HG03108 (cell line): ENCODE results near the gene CTNNBL1.
"Not testable (repeated sequence)": the region's sequence is repeated elsewhere in the genome, so short reads cannot be mapped to it uniquely, and the experiment has no call there.

ENCODE experiments used
- ATAC-seq: cut with Tn5 transposase; IDR thresholded peaks from one replicate; pipeline ENCODE4 v1.9.1; 2021; ENCODE audit warnings: moderate library complexity; ENCODE audit not compliant: unreplicated experiment

Gene CTNNBL1

GRCh38 chr20:37677969-37678861 is 15.6 kb upstream of the CTNNBL1 start:
- ATAC-seq, result no peak

- not testable (repeated sequence) for ATAC-seq
Observed at GRCh38 chr20:37679751-37680150, 14.1 kb upstream of the CTNNBL1 start.

GRCh38 chr20:37680420-37680819 is 13.4 kb upstream of the CTNNBL1 start:
- no peak for ATAC-seq

GRCh38 chr20:37681384-37682112 is 12.3 kb upstream of the CTNNBL1 start:
- no peak for ATAC-seq

GRCh38 chr20:37683146-37683545 is 10.7 kb upstream of the CTNNBL1 start:
- not testable (repeated sequence) for ATAC-seq

- ATAC-seq, result no peak
Observed at GRCh38 chr20:37686762-37687477, 6.9 kb upstream of the CTNNBL1 start.

- no peak for ATAC-seq
Observed at GRCh38 chr20:37687478-37687805, 6.4 kb upstream of the CTNNBL1 start.

- ATAC-seq, result no peak
Observed at GRCh38 chr20:37688093-37688492, 5.7 kb upstream of the CTNNBL1 start.

GRCh38 chr20:37690626-37691369 is 3.0 kb upstream of the CTNNBL1 start:
- no peak for ATAC-seq

GRCh38 chr20:37692459-37693166 is 1.2 kb upstream of the CTNNBL1 start:
- ATAC-seq, result no peak

GRCh38 chr20:37693242-37693634 is 592 bp upstream of the CTNNBL1 start:
- no peak for ATAC-seq

GRCh38 chr20:37695684-37696342 is 2.0 kb downstream of the CTNNBL1 start:
- ATAC-seq, result no peak

- ATAC-seq, result peak; percentile 41
Observed at GRCh38 chr20:37697314-37697713, 3.5 kb downstream of the CTNNBL1 start.

GRCh38 chr20:37699202-37699601 is 5.4 kb downstream of the CTNNBL1 start:
- ATAC-seq, result no peak

GRCh38 chr20:37700301-37700700 is 6.5 kb downstream of the CTNNBL1 start:
- no peak for ATAC-seq

- not testable (repeated sequence) for ATAC-seq
Observed at GRCh38 chr20:37701676-37702075, 7.8 kb downstream of the CTNNBL1 start.

GRCh38 chr20:37702403-37703034 is 8.7 kb downstream of the CTNNBL1 start:
- no peak for ATAC-seq

GRCh38 chr20:37703035-37703845 is 9.4 kb downstream of the CTNNBL1 start:
- ATAC-seq, result no peak
